OCI-LY7 (cell line): ENCODE results near the gene ZEB1.

Experiments
- CTCF ChIP-seq: fragments of 200-600 bp; sonication (generic); conservative IDR thresholded peaks from 2 replicates; pipeline ENCODE4 v1.5.1; 2014; ENCODE audit warnings: mild to moderate bottlenecking, antibody characterized with exemption, low read length, moderate library complexity, mixed read lengths
- EZH2phosphoT487 ChIP-seq: fragments of 200-600 bp; sonication (generic); IDR thresholded peaks from 2 replicates; pipeline ENCODE4 v1.6.1; 2018; ENCODE audit warnings: low read depth, borderline replicate concordance, mild to moderate bottlenecking, mixed run types, antibody characterized with exemption, low read length, moderate library complexity, mixed read lengths

DNA sequence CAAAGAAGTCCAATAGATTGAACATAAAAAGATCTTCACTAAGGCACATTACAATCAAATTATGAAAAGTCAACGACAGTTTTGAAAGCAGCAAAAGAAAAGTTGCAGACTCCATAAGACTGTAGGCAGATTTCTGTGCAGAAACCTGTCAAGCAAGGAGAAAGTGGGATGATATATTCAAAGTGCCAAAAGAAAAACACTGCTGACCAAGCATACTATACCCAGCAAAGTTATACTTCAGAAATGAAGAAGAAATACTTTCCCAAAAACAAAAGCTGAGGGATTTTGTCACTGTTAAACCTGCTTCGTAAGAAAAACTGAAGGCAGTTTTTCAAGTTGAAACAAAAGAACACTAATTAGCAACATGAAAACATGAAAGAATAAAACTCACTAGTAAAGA lies 145.5 kb downstream of the ZEB1 start:
- no peak for TF ChIP-seq EZH2phosphoT487
- TF ChIP-seq CTCF = no peak
